ENCODE results near the gene DPH2.
A peak's percentile ranks its signal among the peaks of the same experiment; 100 is the strongest.

Gene DPH2

GRCh38 chr1:43985984-43986595, 16.3 kb downstream of the DPH2 start:
- DNase-seq: no peak

- DNase-seq: no peak
Measured at GRCh38 chr1:43986712-43987111, 16.9 kb downstream of the DPH2 start.

GRCh38 chr1:43987159-43987902, 17.5 kb downstream of the DPH2 start:
- DNase-seq: no peak

GRCh38 chr1:43990271-43991199, 20.7 kb downstream of the DPH2 start:
- DNase-seq: no peak

GRCh38 chr1:43991200-43991475, 21.3 kb downstream of the DPH2 start:
- no peak for DNase-seq

- DNase-seq: peak; percentile 17
Measured at GRCh38 chr1:43991476-43992231, 21.8 kb downstream of the DPH2 start, which contains the start of gene CCDC24. Gene CCDC24 (plus strand): TSS chr1:43991599. CDS start chr1:43991879, 280 bp downstream.

GRCh38 chr1:43992232-43992995, 22.6 kb downstream of the DPH2 start:
- DNase-seq: no peak

GRCh38 chr1:43993206-43993914, 23.6 kb downstream of the DPH2 start:
- no peak for DNase-seq

GRCh38 chr1:43994071-43994470, 24.3 kb downstream of the DPH2 start:
- DNase-seq: no peak

GRCh38 chr1:43994794-43995790, 25.3 kb downstream of the DPH2 start:
- DNase-seq: no peak

- DNase-seq: no peak
Measured at GRCh38 chr1:43995984-43996732, 26.3 kb downstream of the DPH2 start.

- DNase-seq: no peak
Measured at GRCh38 chr1:43996733-43997115, 26.9 kb downstream of the DPH2 start.

- DNase-seq: no peak
Measured at GRCh38 chr1:43997295-43997999, 27.6 kb downstream of the DPH2 start.

GRCh38 chr1:43998000-43998378, 28.2 kb downstream of the DPH2 start:
- DNase-seq: no peak

- DNase-seq: no peak
Measured at GRCh38 chr1:43999455-43999854, 29.6 kb downstream of the DPH2 start.

GRCh38 chr1:44000122-44000665, 30.4 kb downstream of the DPH2 start:
- no peak for DNase-seq

GRCh38 chr1:44002165-44002564, 32.4 kb downstream of the DPH2 start:
- DNase-seq: no peak

GRCh38 chr1:44002606-44003157, 32.9 kb downstream of the DPH2 start:
- DNase-seq: no peak
